GM21717 (cell line): ENCODE measurements around the gene SLC38A7.
"Not testable (repeated sequence)": the region's sequence is repeated elsewhere in the genome, so short reads cannot be mapped to it uniquely, and the experiment has no call there.

Source experiments
- ATAC-seq: cut with Tn5 transposase; IDR thresholded peaks from one replicate; pipeline ENCODE4 v1.9.1; 2021; ENCODE audit warnings: mild to moderate bottlenecking, moderate library complexity; ENCODE audit not compliant: unreplicated experiment

The SLC38A7 gene

DNA sequence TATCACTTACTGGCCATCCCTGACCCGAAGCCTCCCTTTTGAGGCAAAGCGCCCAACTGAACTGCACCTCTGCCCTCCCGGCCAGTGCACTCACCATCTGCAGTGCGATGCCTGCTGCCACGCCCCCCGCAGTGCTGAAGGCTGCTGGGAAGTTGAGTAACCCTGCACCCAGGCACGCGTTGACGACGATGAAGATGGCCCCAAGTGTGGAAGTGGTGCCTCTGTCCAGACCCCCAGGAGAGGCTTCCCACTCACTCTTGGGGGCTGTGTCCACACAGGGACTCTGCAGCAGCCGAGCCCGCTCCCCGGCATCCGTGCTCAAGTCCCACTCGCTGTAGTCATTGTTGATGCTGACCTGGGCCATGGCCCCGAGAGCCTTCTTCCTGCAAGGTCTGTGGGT lies 4.8 kb downstream of the SLC38A7 start:
- no peak for ATAC-seq

DNA sequence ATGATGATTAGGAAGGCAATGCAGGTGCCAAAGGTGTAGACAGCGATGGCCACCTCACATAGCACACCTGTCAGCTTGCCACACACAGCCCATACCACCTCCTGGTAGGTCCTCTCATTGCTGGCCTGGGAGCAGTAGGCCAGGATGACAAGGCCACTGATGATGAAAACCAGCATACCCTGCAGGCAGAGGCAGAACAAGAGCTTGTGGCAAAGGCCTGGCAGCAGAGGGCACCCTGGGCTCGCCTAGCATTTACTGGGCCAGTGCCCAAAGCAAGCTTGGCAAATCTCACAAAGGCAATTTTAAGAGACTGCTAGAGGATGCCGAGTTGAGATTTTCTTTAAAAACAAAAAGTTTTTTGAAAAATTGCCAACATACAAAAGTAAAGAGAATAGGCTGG lies 5.9 kb downstream of the SLC38A7 start:
- ATAC-seq: no peak

DNA sequence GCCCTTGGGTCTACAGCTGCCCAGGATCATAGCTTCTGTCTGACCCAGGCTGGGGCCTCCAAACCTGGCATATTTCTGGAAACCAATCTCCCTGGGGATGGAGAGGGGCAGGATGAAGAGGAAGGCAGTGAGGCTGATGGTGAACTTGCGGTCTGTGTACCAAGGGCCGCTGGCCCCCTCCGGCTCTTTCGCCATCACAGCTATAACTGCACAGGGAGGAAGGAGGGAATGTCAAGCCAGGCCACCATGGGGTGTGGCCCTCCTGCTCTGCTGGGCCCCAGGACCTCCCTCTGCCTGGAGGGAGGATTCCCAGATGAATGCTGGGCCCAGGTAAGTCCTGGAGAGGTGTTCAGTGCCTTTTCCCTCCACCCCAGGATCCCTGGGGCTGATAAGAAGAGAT lies 6.3 kb downstream of the SLC38A7 start:
- ATAC-seq: no peak

DNA sequence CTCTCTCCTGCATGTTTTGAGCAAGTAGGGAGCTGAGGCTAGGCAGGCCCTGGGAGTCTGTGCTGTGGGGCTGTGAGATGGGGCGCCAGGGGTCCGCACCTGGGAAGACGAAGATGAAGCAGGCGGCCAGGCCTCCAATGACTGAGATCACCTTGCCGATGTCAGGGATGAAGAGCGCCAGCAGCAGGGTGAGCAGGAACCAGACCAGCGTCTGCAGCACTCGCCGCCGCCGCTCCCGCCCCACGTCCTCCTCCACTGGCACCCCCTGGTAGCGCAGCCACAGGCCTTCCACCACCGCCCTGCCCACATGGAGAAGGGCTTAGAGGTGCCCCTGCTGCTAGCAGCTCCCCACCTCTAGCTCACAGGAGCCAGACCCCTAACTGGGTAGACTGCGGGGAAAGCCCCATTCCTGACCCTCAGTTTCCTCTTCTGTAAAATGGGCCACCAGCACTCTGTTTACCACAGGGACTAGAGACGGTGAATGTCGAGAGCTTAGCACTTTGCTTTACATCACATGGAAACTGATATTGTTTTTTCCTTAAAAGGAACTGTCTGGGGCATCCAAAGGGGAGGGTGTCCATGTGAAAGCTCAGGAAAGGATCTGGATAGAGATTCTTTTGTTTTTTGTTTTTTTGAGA lies 13.5 kb downstream of the SLC38A7 start:
- no peak for ATAC-seq

DNA sequence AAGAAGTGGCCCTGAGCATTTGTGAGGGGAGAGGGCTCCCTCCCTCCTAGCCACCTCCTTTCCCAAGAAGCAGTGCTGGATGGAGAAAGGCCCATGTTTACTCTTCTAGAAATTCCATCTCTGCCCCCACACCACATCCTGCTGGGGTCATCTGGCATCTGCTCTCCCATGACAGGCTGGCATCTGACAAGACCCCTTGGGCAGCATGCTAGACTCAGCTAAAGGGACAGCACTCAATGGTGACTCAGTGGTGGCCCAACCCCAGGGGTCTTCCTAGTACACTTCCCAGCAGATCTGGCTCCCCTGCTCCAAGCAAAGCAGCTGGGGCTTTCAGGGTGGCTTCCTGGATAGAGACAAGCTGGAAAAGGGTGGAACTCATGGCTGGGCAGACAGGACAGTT lies 14.4 kb downstream of the SLC38A7 start:
- no peak for ATAC-seq

DNA sequence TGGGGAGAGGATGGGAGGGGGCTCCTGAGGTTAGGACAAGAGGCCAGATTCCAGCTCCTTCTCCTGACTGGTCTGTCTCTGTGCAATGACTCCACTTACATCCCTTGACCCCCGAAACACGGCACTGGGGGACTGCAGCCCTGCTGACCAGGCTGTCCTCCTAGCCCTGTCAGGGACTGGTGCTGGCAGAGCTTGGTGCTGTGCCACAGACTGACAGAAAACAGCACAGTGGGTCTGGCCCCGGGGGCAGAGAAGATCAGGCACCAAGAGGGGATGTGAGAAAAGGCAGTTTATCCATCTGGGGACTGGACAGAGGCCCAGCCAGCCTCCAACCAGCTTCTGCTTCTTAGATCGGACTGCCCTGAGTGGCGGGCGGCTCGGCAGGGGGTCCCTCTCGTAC lies 19.4 kb downstream of the SLC38A7 start:
- no peak for ATAC-seq

DNA sequence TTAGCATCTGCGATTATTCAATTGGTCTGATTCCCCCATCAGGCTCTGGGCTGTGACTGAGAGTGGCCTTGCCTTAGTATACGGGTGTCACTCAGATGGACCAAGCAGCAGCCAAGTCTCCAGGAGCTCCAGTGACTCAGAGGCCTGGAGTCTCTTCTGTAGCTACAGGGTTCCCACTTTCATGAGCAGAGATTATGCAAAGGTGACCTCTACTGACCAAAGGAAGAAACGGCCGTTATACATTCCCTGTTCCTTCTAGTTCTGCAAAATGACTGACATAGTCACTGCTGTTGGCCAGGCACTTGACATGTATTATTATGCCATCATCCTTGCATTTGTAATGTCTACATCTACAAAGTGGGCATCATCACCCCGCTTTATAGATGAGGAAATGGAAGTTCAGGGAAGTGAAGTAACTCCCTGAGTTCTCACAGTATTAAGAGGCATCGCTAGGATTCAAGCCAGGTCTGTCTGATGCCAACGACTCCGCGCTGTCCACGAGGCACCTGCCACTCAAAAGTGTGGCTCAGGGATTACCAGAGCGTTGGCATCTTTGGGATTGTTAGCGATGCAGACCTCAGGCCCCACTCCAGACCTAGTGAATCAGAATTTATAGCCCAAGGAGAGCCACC lies 23.3 kb downstream of the SLC38A7 start:
- ATAC-seq: peak; percentile 71

DNA sequence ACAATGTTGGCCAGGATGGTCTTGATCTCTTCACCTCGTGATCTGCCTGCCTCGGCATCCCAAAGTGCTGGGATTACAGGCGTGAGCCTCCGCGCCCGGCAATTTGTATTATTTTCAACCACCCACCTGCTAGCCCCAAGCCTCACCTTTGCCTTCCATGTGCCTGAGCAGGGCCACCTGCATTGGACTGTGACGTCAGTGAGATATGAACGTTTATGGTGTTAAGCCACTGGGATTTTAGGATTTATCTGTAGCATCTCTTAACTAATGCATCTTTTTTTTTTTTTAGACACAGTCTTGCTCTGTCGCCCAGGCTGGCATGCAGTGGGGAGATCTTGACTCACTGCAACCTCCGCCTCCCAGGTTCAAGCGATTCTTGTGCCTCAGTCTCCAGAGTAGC lies 24.7 kb downstream of the SLC38A7 start:
- not testable (repeated sequence) for ATAC-seq

DNA sequence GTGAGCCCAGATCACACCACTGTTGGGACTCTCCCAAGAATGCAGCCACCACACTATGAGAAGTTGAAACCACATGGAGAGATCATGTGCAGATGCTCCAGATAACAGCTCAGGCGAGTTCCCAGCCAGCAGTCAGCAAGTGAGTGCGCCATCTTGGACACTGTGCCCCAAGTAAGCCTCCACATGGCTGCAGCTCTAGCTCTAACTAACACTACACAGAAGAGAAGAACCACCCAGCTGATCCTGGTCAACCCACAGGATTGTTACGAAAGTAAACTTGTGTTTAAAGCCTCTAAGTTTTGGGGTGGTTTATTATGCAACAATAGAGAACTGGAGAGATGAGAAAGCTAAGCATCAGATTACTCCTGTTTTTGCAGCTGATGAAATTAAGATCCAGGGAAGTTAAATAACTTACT lies 25.8 kb downstream of the SLC38A7 start:
- no peak for ATAC-seq

DNA sequence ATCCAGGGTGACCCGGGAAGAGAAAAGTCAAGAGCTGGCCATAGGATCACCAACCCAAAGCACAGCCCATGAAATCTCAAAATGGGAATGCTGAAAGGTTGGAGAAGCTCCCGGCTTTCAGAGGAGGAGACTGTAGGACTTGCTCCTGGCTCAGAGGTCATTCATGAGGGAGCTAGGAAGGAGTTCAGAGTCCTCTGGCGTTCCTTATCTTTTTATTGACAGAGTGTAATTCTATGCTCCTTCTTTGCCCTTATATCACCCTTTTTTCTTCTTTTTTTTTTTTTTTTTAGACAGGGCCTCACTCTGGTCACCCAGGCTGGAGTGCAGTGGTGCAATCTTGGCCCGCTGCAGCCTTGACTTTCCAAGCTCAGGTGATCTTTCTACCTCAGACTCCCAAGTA lies 27.7 kb downstream of the SLC38A7 start:
- no peak for ATAC-seq

DNA sequence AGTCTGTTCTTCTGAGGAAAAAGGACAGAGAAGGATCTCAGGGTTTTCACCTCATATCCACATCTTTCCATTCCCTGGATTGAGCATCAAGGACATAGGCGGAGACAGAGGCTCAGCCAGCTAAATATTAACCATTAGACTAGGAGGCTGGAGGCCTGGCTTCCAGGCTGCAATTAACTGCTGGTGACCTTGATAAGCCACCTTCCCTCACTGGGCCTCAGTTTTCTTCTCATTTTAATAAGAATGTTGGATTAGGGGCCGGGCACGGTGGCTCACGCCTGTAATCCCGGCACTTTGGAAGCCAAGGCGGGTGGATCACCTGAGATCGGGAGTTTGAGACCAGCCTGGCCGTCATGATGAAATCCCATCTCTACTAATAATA lies 29.4 kb downstream of the SLC38A7 start:
- ATAC-seq: no peak

DNA sequence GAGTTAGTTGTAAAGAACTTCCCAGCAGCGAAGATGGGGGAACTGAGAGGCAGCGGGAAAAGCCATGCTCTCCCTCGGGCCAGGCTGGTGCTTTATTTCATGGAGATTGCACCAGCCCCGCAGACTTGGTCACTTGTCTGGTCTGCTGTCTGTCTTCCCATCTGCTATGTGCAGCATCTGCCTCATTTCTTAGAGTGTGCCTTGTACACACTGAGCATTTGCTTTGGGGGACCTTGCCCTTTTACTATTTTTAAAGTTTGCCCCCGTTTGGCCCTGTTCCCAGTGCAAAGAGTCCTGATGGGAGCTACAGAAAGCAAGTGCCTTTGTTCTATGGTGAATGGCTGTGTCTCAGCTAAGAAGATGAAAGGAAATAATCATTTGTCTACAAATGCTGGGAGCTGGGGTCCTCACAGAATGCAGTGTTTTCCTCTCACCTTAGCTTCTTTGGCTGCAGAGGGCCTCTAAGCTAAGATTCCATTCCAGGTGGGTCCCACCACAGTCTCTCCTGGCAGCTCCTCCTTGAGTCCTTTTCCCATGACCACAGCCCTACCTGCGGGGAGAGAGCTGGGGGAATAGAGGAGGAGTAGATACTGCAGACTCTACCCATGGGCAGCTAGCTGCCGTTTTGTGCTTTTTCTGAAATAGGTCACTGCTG lies 29.9 kb downstream of the SLC38A7 start:
- ATAC-seq: no peak

DNA sequence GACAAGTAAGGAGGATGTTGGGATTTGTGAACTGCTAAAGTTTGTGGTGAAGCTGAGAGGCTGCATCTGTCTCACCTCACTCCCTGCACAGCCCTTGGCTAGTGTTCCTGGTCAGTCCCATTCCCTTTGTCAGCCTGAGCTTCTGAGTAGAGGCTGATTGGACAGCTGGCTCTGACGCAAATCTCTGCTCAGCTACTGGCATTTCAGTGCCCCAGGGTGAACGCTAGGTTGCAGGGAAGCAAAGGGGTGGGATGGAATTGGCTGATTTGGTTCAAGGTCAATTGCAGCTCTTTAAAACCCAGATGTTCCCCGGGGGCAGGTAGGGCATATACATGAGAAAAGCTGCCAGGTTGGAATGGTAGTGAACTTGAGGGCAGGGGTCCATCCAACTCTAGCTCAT lies 31.8 kb downstream of the SLC38A7 start:
- no peak for ATAC-seq

DNA sequence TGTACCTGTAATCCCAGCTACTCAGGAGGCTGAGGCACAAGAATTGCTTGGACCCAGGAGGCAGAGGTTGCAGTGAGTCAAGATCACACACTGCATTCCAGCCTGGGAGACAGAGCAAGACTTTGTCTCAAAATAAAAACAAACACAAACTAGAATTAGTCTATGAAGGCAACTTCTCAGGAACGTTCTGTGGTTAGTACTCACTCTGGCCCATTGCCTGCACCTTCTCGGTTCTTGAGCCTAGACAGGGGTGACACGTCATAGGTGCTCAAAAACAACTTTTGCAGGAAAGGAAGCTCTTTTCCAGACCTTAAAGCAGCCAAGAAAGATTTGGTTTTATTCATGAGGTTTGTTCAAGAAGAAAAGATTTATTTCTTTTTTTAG lies 32.6 kb downstream of the SLC38A7 start:
- ATAC-seq: no peak

DNA sequence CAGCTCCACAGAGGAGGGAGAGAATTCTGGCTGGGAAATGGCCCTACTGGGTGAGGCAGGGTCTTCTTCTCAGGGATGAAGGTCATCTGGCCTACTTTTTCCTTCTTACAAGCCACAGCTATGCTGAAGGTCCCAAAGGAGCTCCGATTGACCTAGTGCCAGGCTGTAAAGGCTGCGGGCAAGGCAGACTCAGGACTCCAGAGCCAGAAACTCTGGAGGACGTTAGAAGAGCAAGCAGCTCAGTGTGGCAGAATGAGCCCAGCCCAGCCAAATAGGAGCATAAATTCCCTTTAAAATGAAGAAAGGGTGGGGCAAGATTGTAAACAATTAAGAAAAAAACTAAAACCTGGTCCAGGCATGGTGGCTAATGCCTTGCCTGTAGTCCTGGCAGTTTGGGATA lies 34.9 kb downstream of the SLC38A7 start:
- no peak for ATAC-seq

DNA sequence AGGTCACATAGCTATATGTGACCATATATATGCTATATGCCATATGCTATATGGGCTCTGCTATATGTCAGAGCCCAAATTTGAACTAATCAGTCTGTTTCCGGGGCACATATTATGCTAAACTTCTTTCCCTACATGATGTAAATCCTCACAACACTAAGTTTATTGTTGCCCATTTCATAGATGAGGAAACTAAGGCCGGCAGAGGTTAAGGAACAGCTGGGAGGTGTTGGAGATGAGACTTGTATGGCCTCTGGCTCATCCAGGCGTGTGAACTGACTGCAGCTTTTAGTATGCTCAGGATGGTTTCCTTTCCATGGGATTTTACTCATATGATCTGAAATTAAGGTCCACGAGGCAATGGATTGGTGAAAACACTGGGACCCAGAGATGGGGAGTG lies 37.5 kb downstream of the SLC38A7 start:
- ATAC-seq: no peak

DNA sequence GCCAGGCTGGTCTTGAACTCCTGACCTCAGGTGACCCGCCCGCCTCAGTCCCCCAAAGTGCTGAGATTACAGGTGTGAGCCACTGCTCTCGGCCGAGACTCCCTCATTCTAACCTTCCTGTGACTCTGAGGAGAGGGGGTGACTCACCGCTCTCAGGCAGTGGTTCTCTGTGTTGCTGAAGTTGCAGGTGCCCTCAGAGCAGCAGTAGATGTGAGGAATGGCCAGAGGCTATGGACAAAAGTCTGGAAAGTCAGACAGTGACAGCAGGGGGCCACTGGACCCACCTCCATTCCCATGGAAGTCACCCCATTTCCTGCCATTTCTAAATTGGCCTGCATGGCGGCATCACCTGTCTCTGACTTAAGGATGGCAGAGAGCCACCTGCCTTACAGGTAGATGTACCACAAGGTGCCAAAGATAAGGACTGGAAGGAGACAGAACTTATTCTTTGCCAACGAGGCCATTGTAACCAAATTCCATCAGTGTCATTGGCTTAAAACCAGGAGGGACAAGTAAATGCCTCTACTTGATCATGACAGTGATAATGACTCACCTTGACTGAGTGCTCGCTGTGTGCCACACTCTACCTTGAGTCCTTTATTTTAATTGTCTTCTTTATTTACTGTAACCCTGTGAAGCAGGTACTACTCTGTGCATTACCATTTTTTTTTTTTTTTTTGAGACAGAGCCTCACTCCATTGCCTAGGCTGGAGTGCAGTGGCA lies 39.6 kb downstream of the SLC38A7 start:
- no peak for ATAC-seq

DNA sequence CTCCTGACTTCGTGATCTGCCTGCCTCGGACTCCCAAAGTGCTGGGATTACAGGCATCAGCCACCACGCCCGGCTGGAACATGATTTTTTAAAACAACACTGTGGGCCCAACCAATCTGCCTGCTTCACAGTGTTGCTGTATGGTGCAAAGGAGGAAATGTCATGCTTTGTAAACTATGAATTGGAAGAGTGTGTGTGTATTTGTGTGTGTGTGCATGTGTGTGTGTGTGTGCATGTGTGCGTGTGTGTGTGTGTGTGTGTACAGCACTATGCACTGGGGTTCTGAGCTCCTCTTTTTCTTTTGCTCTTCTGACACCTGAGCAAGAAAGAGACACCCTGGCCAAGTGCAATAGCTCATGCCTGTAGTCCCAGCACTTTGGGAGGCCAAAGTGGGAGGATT lies 40.5 kb downstream of the SLC38A7 start:
- no peak for ATAC-seq

DNA sequence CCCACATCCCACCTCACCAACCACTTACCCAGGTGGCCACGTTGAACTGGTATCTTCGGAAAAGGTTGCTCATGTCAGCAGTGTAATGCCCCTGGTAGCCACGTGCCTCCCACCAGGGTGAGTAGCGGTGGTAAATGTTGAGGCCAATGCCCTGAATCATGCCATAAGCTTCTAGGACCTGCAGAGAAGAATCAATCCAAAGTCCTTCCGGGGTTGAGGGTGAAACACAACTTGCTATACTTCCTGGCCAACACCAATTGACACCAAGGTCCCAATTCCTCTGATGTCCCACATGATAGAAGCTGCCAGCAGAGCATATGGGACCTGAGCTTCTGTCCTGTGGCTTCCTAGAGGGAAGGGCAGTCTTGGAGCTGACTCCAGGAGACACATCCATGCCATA lies 43.6 kb downstream of the SLC38A7 start:
- no peak for ATAC-seq

DNA sequence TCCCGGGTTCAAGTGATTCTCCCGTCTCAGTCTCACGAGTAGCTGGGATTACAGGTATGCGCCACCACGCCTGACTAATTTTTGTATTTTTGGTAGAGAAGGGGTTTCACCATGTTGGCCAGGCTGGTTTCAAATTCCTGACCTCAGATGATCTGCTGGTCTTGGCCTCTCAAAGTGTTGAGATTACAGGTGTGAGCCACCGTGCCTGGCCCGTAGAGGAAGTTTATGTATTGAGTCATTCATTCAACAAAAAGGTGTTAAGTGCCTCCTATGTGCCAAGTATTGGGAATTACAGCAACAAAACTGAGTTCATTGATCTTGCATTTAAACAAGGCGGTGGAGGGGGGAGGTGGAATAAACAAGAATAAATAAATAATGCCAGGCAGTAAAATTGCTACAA lies 44.7 kb downstream of the SLC38A7 start:
- no peak for ATAC-seq

DNA sequence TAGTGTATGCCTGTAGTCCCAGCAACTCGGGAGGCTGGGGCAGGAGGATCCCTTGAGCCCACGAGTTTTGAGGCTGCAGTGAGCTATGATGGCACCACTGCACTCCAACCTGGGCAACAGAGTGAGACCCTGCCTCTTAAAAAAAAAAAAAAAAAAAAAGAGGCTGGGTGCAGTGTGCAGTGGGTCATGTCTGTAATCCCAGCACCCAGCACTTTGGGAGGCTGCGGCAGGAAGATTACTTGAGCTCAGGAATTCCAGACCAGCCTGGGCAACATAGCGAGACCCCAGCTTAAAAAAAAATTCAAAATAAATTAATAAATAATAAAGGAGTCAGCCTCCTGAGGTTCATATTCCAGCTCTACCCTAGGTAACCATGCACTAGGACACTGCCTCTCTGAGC lies 45.3 kb downstream of the SLC38A7 start:
- ATAC-seq: no peak
